Endothelial cell of hepatic sinusoid (primary cell): Measurements from ENCODE around the gene BASP1.

Experiments used
- in situ Hi-C: cut with HindIII; loops from 2 replicates; pipeline ENCODE4 v1.10.0; 2017; ENCODE audit warnings: low sequenced_read_pairs

The BASP1 gene

GRCh38 chr5:17217493-17218352, at the start of gene BASP1:
BASP1 (plus strand) TSS chr5:17217631; CDS start chr5:17275217, 57,586 bp downstream.
- in situ Hi-C loops: loop anchor here (25.0 kb wide), 1 partner anchor 1070 kb away; no protein-coding TSS in a partner anchor

DNA sequence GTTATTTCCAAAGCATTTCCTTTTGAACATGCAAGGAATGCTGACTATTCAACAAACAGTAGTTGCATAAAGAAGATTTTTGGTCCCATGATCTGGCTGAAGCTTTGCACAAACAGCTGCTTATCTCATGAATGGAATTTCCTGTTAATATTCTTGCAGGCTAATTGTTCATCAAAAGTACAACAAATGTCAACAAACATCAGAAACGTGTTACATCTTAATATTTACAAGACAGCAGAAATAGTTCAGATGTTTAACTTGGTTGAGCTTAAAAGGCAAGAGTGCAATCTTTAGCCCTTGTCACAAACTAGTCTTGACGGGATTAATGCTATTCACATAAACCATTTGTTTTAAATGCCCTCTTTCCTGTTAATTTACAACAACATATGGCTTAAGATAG, 47.9 kb upstream of the BASP1 start:
- in situ Hi-C loops: loop anchor here (10.0 kb wide), 1 partner anchor 235 kb away; the partner anchor contains the start of gene MYO10

DNA sequence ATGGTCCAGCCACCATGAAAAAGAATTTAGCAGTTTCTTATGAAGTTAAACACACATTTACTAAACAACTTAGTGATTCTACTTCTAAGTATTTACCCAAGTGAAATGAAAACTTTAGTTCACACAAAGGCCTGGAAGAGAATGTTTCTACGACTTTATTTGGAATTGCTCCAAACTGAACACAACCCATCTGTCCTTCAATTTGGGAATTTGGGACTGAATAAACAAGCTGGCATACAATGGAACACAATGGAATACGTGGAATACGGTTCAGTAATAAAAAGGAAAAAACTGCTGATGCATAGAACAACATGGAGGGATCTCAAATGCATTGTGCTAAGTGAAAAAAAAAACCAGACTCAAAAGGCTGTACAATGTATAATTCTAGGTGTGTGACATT, 44.6 kb upstream of the BASP1 start:
- in situ Hi-C loops: no loop called here

DNA sequence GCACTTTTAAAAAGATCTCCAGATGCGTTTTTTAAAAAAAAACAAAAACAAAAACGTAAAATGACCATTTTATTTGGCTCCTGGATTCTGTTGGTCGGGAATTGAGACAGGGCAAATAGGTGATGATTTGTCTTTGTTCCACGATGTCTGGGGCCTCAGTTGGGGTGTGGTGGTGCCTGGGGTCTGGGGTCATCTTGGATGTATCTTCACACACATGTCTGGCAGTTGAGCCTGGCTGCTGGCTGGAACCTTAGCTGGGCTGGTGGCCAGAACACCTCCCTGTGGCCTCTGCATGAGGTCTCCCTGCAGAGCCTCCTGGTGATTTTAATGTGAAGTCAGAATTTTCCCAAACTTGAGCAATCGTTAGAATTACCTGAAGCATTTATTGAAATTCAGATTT, 42.5 kb upstream of the BASP1 start:
- in situ Hi-C loops: no loop called here

DNA sequence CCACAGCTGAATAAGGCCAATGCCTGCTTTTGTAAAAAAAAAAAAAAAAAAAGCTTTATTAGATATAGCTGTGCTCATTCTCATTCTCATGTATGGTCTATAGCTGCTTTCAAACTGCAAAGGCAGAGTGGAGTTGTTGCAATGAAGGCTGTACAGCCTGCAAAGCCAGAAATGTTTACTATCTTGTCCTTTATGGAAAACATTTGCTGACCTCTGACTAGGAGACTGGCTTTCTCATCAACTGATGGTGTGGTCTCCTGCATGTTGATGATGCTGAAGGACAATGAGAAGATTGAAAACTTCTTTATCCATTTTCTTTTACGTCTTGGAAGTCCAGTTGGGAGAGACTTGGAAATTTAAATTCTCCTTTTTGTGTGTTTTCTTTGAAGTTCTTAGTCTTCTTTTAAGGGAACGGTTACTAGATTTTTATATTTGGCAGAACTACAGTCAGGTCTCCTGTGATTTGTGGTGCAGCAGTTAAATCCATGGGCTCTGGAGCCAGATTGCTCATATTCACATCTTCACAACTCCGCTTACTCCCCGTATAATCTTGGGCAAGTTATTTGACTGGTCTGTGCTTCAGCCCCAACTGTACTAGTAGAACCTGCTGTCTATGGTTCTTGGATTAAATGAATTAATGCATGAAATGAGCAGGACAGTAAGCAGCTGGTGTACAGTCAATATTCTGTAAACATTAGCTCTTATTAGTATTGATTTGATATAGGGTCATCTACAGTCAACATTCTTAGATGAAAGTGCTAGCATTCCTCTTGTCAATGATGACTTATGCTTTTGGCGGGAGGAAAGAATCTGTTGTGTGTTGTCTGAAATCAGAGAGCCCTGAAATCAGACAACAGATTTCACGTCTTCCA, 39.7 kb upstream of the BASP1 start:
- in situ Hi-C loops: no loop called here

DNA sequence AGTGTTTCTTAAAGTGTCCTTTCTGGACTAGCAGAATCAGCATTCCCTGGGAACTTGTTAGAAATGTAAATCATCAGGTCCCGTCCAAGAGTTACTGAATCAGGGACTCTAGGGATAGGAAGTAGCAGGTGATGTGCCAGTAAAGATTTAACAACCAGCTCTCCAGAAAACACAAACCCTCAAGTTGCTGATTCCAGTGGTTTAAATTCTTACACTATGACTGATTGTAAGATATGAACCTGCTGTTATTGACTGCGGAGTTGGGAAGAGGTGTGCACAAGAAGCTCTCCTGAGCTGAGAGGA, 39.1 kb upstream of the BASP1 start:
- in situ Hi-C loops: no loop called here

- in situ Hi-C loops: loop anchor here (5.0 kb wide), 1 partner anchor 33 kb away; no protein-coding TSS in a partner anchor
Measured at GRCh38 chr5:17180330-17180843, 37.0 kb upstream of the BASP1 start.

DNA sequence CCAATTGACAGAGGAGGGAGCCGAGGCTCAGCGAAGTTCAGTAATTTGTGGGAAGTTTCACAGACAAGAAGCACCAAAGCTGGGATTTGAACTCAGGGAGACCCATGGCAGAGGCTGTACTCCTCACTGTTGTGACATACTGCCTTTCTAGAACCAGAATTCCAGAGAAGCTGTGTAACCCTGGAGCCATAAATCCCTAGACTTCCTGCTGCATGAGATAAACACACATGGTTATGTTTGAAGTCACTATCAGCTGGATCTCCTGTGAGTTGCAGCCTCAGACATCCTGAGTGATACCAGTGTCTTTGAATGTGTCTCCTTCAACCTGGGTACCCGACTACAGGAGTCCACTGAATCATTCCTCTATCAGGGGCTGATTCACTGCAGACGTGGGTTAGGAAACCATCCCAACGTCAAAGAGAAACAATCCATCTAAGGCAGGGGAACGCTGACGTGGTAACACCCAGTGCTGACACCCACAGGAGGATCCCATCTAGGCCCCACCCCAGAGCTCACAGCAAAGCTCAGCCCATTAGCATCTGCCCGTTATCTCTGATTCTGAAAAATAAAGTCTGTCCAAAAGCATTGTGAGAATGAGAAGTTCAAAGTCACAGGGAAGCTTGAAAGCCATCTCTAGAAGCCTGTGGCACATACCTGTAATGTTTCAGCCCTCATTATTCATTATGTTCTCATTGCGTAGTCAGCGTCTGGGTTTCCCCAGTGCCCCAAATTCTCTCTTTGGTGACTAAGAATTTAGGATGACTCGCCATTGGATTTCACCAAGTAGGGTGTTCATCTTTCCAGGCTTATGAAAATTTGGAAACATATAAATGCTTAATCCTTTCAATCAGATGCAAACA, 36.3 kb upstream of the BASP1 start:
- in situ Hi-C loops: loop anchor here (5.0 kb wide), 1 partner anchor 34 kb away; no protein-coding TSS in a partner anchor

GRCh38 chr5:17182494-17182893, 34.9 kb upstream of the BASP1 start:
- in situ Hi-C loops: loop anchor here (5.0 kb wide), 1 partner anchor 35 kb away; no protein-coding TSS in a partner anchor

DNA sequence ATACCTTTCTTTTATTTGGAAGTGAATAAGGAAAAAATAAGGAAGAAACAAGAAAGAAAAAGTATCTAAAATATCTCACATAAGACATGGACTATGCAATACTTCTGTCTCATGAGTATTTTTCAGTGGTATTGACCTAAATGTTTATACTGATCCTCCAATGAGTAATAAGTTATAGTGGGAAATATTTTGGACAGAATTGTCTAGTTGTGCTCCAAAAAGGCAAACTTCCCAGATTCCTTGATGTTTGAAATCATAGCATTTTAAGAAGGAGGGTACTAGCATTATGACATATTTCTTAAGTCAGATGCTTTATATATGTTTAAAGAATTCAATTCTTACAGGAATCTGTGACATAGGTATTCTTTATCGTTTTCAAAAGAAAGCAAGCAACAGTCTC, 34.5 kb upstream of the BASP1 start:
- in situ Hi-C loops: loop anchor here (5.0 kb wide), 1 partner anchor 36 kb away; no protein-coding TSS in a partner anchor

- in situ Hi-C loops: loop anchor here (5.0 kb wide), 1 partner anchor 37 kb away; no protein-coding TSS in a partner anchor
Measured at GRCh38 chr5:17183831-17184230, 33.6 kb upstream of the BASP1 start.

GRCh38 chr5:17184588-17184987, 32.8 kb upstream of the BASP1 start:
- in situ Hi-C loops: loop anchor here (5.0 kb wide), 1 partner anchor 37 kb away; no protein-coding TSS in a partner anchor

DNA sequence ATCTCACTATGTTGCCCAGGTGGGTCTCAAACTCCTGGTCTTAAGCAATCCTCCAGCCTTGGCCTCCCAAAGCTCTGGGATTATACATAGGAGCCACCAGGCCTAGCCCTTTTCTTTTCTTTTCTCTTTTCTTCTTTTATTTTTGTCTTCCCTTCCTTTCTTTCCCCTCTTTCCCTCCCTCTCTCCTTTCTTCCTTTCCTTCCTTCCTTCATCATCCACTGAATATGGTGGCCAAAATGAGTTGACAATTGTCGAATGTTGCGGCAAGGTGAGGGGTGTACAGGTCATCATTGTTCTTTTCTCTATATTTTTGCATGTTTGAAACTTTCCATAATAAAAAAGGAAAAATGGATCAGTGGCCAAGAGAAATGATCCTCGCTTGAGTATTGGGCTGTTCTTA, 32.1 kb upstream of the BASP1 start:
- in situ Hi-C loops: no loop called here

- in situ Hi-C loops: no loop called here
Measured at GRCh38 chr5:17185773-17186172, 31.7 kb upstream of the BASP1 start.

GRCh38 chr5:17186256-17186655, 31.2 kb upstream of the BASP1 start:
- in situ Hi-C loops: no loop called here

DNA sequence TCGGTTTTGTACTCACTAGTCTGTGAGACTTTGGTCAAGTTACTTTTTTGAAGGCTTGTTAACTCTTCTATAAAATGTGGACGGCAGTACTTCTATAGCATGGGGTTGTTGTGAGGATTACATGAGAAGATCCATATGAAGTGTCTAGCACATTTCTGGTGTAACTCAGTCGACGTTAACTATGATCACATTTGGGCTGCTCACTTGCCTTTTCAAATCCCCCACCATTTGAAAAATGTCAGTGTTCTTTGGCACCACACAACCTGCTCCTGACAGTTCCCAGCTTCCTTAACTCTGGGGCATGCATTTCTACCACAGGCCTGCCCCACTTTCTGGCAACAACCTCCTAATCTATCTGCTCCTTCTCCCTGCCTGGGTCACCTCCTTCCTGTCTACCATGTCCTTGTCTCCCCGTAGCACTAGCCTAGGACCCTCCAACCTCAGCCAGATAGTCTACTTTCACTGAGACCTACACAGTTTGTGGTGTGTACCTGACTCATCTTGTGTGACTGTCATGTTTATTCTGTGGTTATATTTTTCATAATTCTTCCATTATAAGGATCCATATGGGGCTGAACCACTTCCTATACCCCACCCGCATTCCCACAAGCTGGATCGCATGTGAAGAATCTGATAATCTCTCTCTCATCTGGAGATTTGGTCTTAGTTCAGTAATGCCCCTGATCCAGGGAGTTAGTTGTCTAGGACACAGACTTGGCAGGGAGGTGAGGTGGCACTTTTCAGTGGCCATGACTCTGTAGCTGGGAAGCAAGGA, 30.2 kb upstream of the BASP1 start:
- in situ Hi-C loops: no loop called here

GRCh38 chr5:17187786-17188170, 29.7 kb upstream of the BASP1 start:
- in situ Hi-C loops: no loop called here

GRCh38 chr5:17189381-17190036, 27.9 kb upstream of the BASP1 start:
- in situ Hi-C loops: loop anchor here (5.0 to 10.0 kb wide), 3 partner anchors 97 to 515 kb away; no protein-coding TSS in a partner anchor

- in situ Hi-C loops: loop anchor here (5.0 to 10.0 kb wide), 3 partner anchors 98 to 516 kb away; no protein-coding TSS in a partner anchor
Measured at GRCh38 chr5:17190242-17190778, 27.1 kb upstream of the BASP1 start.
